DOHH2 (cell line): ENCODE measurements around the gene DPH3.

Source experiments
- H3F3A ChIP-seq: fragments of 200-600 bp; sonication (generic), shearing (Covaris generic); 2 replicates; pipeline ENCODE4 v1.6.0; 2016; ENCODE audit warnings: antibody characterized with exemption, mild to moderate bottlenecking; ENCODE audit not compliant: control insufficient read depth, insufficient read depth
- H3K27ac ChIP-seq: fragments of 200-600 bp; sonication (generic); 2 replicates; pipeline ENCODE4 v1.5.1; 2014; ENCODE audit warnings: low read depth, mild to moderate bottlenecking, low read length, moderate library complexity
- H3K27me3 ChIP-seq: fragments of 200-600 bp; sonication (generic); 2 replicates; pipeline ENCODE4 v1.6.1; 2014; ENCODE audit warnings: mild to moderate bottlenecking, low read length, mixed read lengths; ENCODE audit not compliant: control insufficient read depth
- H3K36me3 ChIP-seq: fragments of 200-600 bp; sonication (generic); 2 replicates; pipeline ENCODE4 v1.6.1; 2014; ENCODE audit warnings: mild to moderate bottlenecking, low read length, moderate library complexity, mixed read lengths; ENCODE audit not compliant: control insufficient read depth
- H3K4me1 ChIP-seq: fragments of 200-600 bp; sonication (generic); 2 replicates; pipeline ENCODE4 v1.6.1; 2014; ENCODE audit warnings: mild to moderate bottlenecking, low read length, mixed read lengths; ENCODE audit not compliant: control insufficient read depth
- H3K4me2 ChIP-seq: fragments of 200-600 bp; sonication (generic); 2 replicates; pipeline ENCODE4 v1.6.0; 2014; ENCODE audit warnings: mild to moderate bottlenecking, low read length, moderate library complexity
- H3K4me3 ChIP-seq: fragments of 200-600 bp; sonication (generic); 2 replicates; pipeline ENCODE4 v1.5.1; 2014; ENCODE audit warnings: mild to moderate bottlenecking, low read length, mixed read lengths
- H3K79me2 ChIP-seq: fragments of 200-600 bp; sonication (generic); 2 replicates; pipeline ENCODE4 v1.6.1; 2014; ENCODE audit warnings: mild to moderate bottlenecking, low read length, mixed read lengths; ENCODE audit not compliant: control insufficient read depth
- H3K9me2 ChIP-seq: fragments of 200-600 bp; sonication (generic); replicated peaks from 2 replicates; pipeline ENCODE4 v1.6.1; 2014; ENCODE audit warnings: mild to moderate bottlenecking, low read length, mixed read lengths; ENCODE audit not compliant: control insufficient read depth
- H3K9me3 ChIP-seq: fragments of 200-600 bp; sonication (generic); 2 replicates; pipeline ENCODE4 v1.6.1; 2014; ENCODE audit warnings: antibody characterized with exemption, low read length, mixed read lengths; ENCODE audit not compliant: control insufficient read depth, insufficient read depth
- H4K20me1 ChIP-seq: fragments of 200-600 bp; sonication (generic); 2 replicates; pipeline ENCODE4 v1.6.0; 2014; ENCODE audit warnings: low read depth, mild to moderate bottlenecking, antibody characterized with exemption, low read length, moderate library complexity; ENCODE audit not compliant: control insufficient read depth, insufficient read depth
- EZH2phosphoT487 ChIP-seq: fragments of 200-600 bp; sonication (generic); IDR thresholded peaks from 2 replicates; pipeline ENCODE4 v1.6.1; 2017; ENCODE audit warnings: borderline replicate concordance, mild to moderate bottlenecking, antibody characterized with exemption, low read length, moderate library complexity, mixed read lengths
- TF ChIP-seq, protein P1 (sequence below): fragments of 200-600 bp; sonication (generic); IDR thresholded peaks from one replicate; pipeline ENCODE4 v1.5.1; 2014; ENCODE audit warnings: antibody characterized with exemption, mild to moderate bottlenecking, low read depth, low read length; ENCODE audit not compliant: poor library complexity, severe bottlenecking

Gene DPH3

DNA sequence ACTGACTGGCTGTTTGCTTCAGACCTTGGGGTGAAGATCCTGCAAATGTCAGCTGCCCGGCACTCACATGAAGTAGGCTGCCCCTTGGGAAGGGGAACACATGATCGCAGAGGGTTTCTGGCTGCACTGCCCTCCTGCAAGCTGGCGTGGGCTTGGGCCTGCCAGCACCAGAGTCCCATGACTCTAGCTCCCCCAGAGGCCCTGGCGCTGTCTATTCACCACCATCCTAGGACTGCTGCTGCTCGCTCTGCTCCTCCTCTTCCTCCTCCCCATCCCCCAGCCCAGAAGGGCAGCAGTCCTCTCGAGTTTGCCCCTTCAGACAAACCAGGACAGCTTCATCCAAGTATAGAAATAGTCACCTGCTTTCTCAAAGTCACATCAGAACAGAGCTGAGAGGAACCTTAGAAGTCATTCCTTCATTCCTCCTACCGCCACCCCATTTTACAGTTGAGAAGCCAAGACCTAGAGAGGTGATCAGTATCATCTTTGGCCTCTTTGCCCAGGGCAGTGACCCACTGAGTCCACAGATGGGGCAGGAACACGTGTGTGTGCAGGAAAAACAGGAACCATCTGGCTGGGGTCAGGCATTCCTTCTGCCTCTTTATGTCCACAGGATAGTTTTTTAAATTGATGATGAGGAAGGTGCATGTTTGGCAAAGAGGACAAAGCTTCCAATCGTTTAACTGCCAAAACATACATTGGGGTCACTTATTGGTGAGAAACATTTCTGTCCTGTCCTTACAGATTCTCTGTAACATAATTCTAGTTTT lies 13.2 kb downstream of the DPH3 start:
- Histone ChIP-seq H3F3A (no peaks in the 10 kb centered on the region), H3K36me3 (no peaks in the 10 kb centered on the region), H3K4me3 (no peak overlapping the region), H3K4me1 (peaks cover 28% of the 10 kb centered on the region), H3K27ac (no peak overlapping the region), H3K9me3 (no peaks in the 10 kb centered on the region), H3K9me2 (no peaks in the 10 kb centered on the region), H3K79me2 (no peaks in the 10 kb centered on the region), H3K27me3 (peaks cover 13% of the 10 kb centered on the region), H3K4me2 (no peak overlapping the region), H4K20me1 (no peaks in the 10 kb centered on the region)
- TF ChIP-seq, protein P1, sequence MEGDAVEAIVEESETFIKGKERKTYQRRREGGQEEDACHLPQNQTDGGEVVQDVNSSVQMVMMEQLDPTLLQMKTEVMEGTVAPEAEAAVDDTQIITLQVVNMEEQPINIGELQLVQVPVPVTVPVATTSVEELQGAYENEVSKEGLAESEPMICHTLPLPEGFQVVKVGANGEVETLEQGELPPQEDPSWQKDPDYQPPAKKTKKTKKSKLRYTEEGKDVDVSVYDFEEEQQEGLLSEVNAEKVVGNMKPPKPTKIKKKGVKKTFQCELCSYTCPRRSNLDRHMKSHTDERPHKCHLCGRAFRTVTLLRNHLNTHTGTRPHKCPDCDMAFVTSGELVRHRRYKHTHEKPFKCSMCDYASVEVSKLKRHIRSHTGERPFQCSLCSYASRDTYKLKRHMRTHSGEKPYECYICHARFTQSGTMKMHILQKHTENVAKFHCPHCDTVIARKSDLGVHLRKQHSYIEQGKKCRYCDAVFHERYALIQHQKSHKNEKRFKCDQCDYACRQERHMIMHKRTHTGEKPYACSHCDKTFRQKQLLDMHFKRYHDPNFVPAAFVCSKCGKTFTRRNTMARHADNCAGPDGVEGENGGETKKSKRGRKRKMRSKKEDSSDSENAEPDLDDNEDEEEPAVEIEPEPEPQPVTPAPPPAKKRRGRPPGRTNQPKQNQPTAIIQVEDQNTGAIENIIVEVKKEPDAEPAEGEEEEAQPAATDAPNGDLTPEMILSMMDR: no peak
- no peak for TF ChIP-seq EZH2phosphoT487

DNA sequence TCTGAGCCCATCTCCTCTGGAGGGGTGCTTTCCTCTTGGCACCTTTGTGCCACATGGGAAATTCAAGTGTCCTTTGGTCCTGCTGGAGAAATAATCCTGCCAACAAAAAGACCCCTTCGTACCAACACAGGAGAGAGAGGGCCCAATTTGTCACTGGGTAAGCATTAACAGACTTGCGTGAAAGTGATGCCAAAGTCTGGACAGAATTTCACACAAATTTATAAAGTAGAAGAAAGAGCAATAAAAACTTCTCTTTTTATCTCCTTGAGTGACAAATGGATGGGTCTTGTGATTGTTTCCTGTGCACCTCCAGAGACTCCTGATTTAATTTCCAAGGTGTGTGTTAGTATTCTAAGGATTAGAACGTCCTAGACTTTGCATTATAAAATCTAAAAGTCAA lies 14.9 kb downstream of the DPH3 start:
- no peak overlapping the region for H3K27ac ChIP-seq
- no peaks in the 10 kb centered on the region for H3K9me2 ChIP-seq
- peaks cover 13% of the 10 kb centered on the region for H3K27me3 ChIP-seq
- TF ChIP-seq, protein P1: no peak
- TF ChIP-seq EZH2phosphoT487: no peak
- no peak overlapping the region for H3K4me3 ChIP-seq
- peaks cover 28% of the 10 kb centered on the region for H3K4me1 ChIP-seq
- no peak overlapping the region for H3K4me2 ChIP-seq
- H3K36me3 ChIP-seq: no peaks in the 10 kb centered on the region
- no peaks in the 10 kb centered on the region for H4K20me1 ChIP-seq
- no peaks in the 10 kb centered on the region for H3F3A ChIP-seq
- no peaks in the 10 kb centered on the region for H3K9me3 ChIP-seq
- no peaks in the 10 kb centered on the region for H3K79me2 ChIP-seq

DNA sequence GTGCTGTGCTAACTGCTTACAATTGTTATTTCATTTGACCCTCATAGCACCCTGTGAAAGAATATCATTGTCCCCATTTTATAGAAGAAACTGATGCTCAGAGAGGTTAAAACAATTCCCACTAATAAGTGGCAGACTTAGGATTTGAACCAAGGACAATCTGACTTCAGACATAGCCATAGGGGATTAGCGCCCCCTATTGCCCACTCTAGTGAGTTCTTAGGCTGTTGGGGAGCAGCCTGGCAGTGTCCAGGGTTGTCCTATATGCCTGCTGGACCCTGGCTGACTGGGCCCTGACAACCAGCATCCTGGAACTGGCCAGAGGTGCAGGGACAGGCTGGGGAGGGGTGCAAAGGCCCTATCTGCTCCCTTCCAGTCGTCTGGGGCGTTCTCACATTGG lies 15.4 kb downstream of the DPH3 start:
- Histone ChIP-seq H3K9me3 (no peaks in the 10 kb centered on the region), H3K36me3 (no peaks in the 10 kb centered on the region), H3F3A (no peaks in the 10 kb centered on the region), H3K4me2 (no peak overlapping the region), H3K4me3 (no peak overlapping the region), H3K4me1 (peaks cover 28% of the 10 kb centered on the region), H3K27me3 (peaks cover 13% of the 10 kb centered on the region), H3K27ac (no peak overlapping the region), H3K9me2 (no peaks in the 10 kb centered on the region), H3K79me2 (no peaks in the 10 kb centered on the region), H4K20me1 (no peaks in the 10 kb centered on the region)
- TF ChIP-seq EZH2phosphoT487: no peak
- TF ChIP-seq, protein P1: peak; percentile 78
